ENCODE data around the gene ST6GALNAC3.

GRCh38 chr1:76682138-76682537 lies 607.6 kb downstream of the ST6GALNAC3 start:
- TF ChIP-seq, protein P1, sequence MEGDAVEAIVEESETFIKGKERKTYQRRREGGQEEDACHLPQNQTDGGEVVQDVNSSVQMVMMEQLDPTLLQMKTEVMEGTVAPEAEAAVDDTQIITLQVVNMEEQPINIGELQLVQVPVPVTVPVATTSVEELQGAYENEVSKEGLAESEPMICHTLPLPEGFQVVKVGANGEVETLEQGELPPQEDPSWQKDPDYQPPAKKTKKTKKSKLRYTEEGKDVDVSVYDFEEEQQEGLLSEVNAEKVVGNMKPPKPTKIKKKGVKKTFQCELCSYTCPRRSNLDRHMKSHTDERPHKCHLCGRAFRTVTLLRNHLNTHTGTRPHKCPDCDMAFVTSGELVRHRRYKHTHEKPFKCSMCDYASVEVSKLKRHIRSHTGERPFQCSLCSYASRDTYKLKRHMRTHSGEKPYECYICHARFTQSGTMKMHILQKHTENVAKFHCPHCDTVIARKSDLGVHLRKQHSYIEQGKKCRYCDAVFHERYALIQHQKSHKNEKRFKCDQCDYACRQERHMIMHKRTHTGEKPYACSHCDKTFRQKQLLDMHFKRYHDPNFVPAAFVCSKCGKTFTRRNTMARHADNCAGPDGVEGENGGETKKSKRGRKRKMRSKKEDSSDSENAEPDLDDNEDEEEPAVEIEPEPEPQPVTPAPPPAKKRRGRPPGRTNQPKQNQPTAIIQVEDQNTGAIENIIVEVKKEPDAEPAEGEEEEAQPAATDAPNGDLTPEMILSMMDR (IDR thresholded peaks at IDR 0.05), result no peak
- TF ChIP-seq POLR2A (IDR thresholded peaks at IDR 0.05), result no peak
